H9 (cell line): Measurements from ENCODE around the gene DMXL2. TPM values are rescaled to one million over a fixed set of nuclear protein-coding genes. Genes with fewer than 3 reads are reported as not detected.
A peak's percentile ranks its signal among the peaks of the same experiment; 100 is the strongest.

Experiments used
- DNase-seq: peaks from one replicate; pipeline ENCODE4 v3.0.0-alpha.2; 2017
- H2AFZ ChIP-seq: one replicate; pipeline ENCODE4 v1.6.1; 2013; ENCODE audit warnings: mild to moderate bottlenecking, low read length, control low read depth, moderate library complexity
- H2AK5ac ChIP-seq: 2 replicates; pipeline ENCODE4 v1.6.1; 2013; ENCODE audit warnings: low read length, control low read depth, mixed read lengths; ENCODE audit not compliant: insufficient read length
- H2BK120ac ChIP-seq: one replicate; pipeline ENCODE4 v1.6.1; 2013; ENCODE audit warnings: low read depth, mild to moderate bottlenecking, low read length, control low read depth, inconsistent platforms; ENCODE audit not compliant: poor library complexity, severe bottlenecking
- H2BK12ac ChIP-seq: 2 replicates; pipeline ENCODE4 v1.6.1; 2013; ENCODE audit warnings: low read length, control low read depth, mixed read lengths, low read depth; ENCODE audit not compliant: insufficient read length
- H2BK15ac ChIP-seq: 2 replicates; pipeline ENCODE4 v1.6.1; 2013; ENCODE audit warnings: low read depth, low read length, control low read depth
- H2BK20ac ChIP-seq: one replicate; pipeline ENCODE4 v1.6.1; 2013; ENCODE audit warnings: low read depth, mild to moderate bottlenecking, low read length, control low read depth, inconsistent platforms; ENCODE audit not compliant: poor library complexity, severe bottlenecking
- H2BK5ac ChIP-seq: 2 replicates; pipeline ENCODE4 v1.6.1; 2013; ENCODE audit warnings: low read length, control low read depth, mixed read lengths; ENCODE audit not compliant: insufficient read length
- H3K14ac ChIP-seq: 2 replicates; pipeline ENCODE4 v1.6.1; 2013; ENCODE audit warnings: low read length, control low read depth; ENCODE audit not compliant: insufficient read depth
- H3K18ac ChIP-seq: 2 replicates; pipeline ENCODE4 v1.6.1; 2013; ENCODE audit warnings: low read depth, mild to moderate bottlenecking, mixed read lengths, low read length, control low read depth; ENCODE audit not compliant: insufficient read length
- H3K23ac ChIP-seq: 2 replicates; pipeline ENCODE4 v1.6.1; 2013; ENCODE audit warnings: low read length, control low read depth, mixed read lengths, low read depth; ENCODE audit not compliant: insufficient read length
- H3K23me2 ChIP-seq: 2 replicates; pipeline ENCODE4 v1.6.1; 2013; ENCODE audit warnings: low read depth, mild to moderate bottlenecking, mixed read lengths, low read length, control low read depth; ENCODE audit not compliant: insufficient read length, poor library complexity, severe bottlenecking
- H3K27ac ChIP-seq: 2 replicates; pipeline ENCODE4 v1.5.1; 2013; ENCODE audit warnings: low read length, control low read depth, mixed read lengths, low read depth; ENCODE audit not compliant: insufficient read length
- H3K27me3 ChIP-seq: 2 replicates; pipeline ENCODE4 v1.6.1; 2013; ENCODE audit warnings: low read length, control low read depth, inconsistent platforms; ENCODE audit not compliant: insufficient read depth
- H3K4ac ChIP-seq: 2 replicates; pipeline ENCODE4 v1.6.1; 2013; ENCODE audit warnings: low read depth, mild to moderate bottlenecking, control low read depth, inconsistent platforms, low read length, moderate library complexity
- H3K4me1 ChIP-seq: 2 replicates; pipeline ENCODE4 v1.6.1; 2013; ENCODE audit warnings: low read length, control low read depth, inconsistent platforms; ENCODE audit not compliant: insufficient read depth
- H3K4me2 ChIP-seq: 2 replicates; pipeline ENCODE4 v1.6.1; 2013; ENCODE audit warnings: low read length, control low read depth, mixed read lengths; ENCODE audit not compliant: insufficient read length, insufficient read depth
- H3K56ac ChIP-seq: 2 replicates; pipeline ENCODE4 v1.6.1; 2013; ENCODE audit warnings: low read depth, mild to moderate bottlenecking, mixed read lengths, low read length, control low read depth; ENCODE audit not compliant: insufficient read length
- H3K79me1 ChIP-seq: 2 replicates; pipeline ENCODE4 v1.6.1; 2013; ENCODE audit warnings: low read depth, mild to moderate bottlenecking, moderate library complexity, low read length, control low read depth, inconsistent platforms; ENCODE audit not compliant: insufficient read depth, poor library complexity, severe bottlenecking
- H3K79me2 ChIP-seq: 2 replicates; pipeline ENCODE4 v1.6.1; 2013; ENCODE audit warnings: low read length, control low read depth, inconsistent platforms; ENCODE audit not compliant: insufficient read depth
- H3K9ac ChIP-seq: 2 replicates; pipeline ENCODE4 v1.6.1; 2013; ENCODE audit warnings: low read length, control low read depth, mixed read lengths; ENCODE audit not compliant: insufficient read length; ENCODE audit errors: extremely low read depth
- H3K9me3 ChIP-seq: one replicate; pipeline ENCODE4 v1.6.1; 2013; ENCODE audit warnings: low read depth, low read length, inconsistent platforms; ENCODE audit not compliant: control insufficient read depth
- H3T11ph ChIP-seq: one replicate; pipeline ENCODE4 v1.6.1; 2013; ENCODE audit warnings: mild to moderate bottlenecking, low read length, control low read depth, inconsistent platforms
- H4K20me1 ChIP-seq: one replicate; pipeline ENCODE4 v1.6.1; 2013; ENCODE audit not compliant: control insufficient read depth, insufficient read length, insufficient read depth
- H4K5ac ChIP-seq: 2 replicates; pipeline ENCODE4 v1.6.1; 2013; ENCODE audit warnings: low read depth, mild to moderate bottlenecking, mixed read lengths, low read length, control low read depth; ENCODE audit not compliant: insufficient read length
- H4K8ac ChIP-seq: replicated peaks from 2 replicates; pipeline ENCODE4 v1.6.1; 2013; ENCODE audit warnings: low read length, control low read depth, mixed read lengths, low read depth; ENCODE audit not compliant: insufficient read length
- H4K91ac ChIP-seq: 2 replicates; pipeline ENCODE4 v1.6.1; 2013; ENCODE audit warnings: low read depth, mild to moderate bottlenecking, moderate library complexity, mixed read lengths, low read length, control low read depth; ENCODE audit not compliant: insufficient read length
- H3K27ac Mint-ChIP-seq, 3 experiments: 2 replicates in 2 of 3; 3 replicates in 1 of 3; pipeline ENCODE4 v1.8.0; 2020 to 2021; ENCODE audit warnings: mixed read lengths in 3 of 3, mild to moderate bottlenecking in 1 of 3, moderate library complexity in 1 of 3
- H3K27me3 Mint-ChIP-seq: 2 replicates; pipeline ENCODE4 v1.8.0; 2021; ENCODE audit warnings: low read depth, mild to moderate bottlenecking, moderate library complexity, mixed read lengths
- H3K36me3 Mint-ChIP-seq, 3 experiments: 2 replicates in 2 of 3; 3 replicates in 1 of 3; pipeline ENCODE4 v1.8.0; 2020 to 2021; ENCODE audit warnings: low read depth in 3 of 3, mixed read lengths in 3 of 3; ENCODE audit not compliant: insufficient read depth in 1 of 3
- H3K4me1 Mint-ChIP-seq, 2 experiments: 2 replicates each; pipeline ENCODE4 v1.8.0; 2020; ENCODE audit warnings: mixed read lengths in 2 of 2
- H3K4me3 Mint-ChIP-seq, 2 experiments: 2 replicates in 1 of 2; 3 replicates in 1 of 2; pipeline ENCODE4 v1.8.0; 2020 to 2021; ENCODE audit warnings: mild to moderate bottlenecking in 2 of 2, mixed read lengths in 2 of 2, moderate library complexity in 1 of 2
- H3K9me3 Mint-ChIP-seq, 2 experiments: 2 replicates in 1 of 2; 3 replicates in 1 of 2; pipeline ENCODE4 v1.8.0; 2020; ENCODE audit warnings: mild to moderate bottlenecking in 2 of 2, mixed read lengths in 2 of 2, moderate library complexity in 1 of 2
- WGBS: extraction: QIAGEN DNeasy Blood & Tissue Kit; methylation state at CpG from one replicate; pipeline ENCODE4 v1.1.7; 2013; ENCODE audit warnings: missing lambda C conversion rate, low lambda C conversion rate, mixed read lengths; ENCODE audit not compliant: insufficient read length; ENCODE audit errors: extremely low coverage; 5-methylcytosine and 5-hydroxymethylcytosine counted together
- total RNA-seq: library from RNA; stranded (reverse); gene quantifications from 2 replicates; pipeline ENCODE4 v1.2.1, GENCODE V29; 2021
- TF ChIP-seq, protein P1 (sequence below): fragments of 200-600 bp; sonication (generic); conservative IDR thresholded peaks from 3 replicates; pipeline ENCODE4 v1.8.0; 2021; ENCODE audit warnings: antibody characterized with exemption, mild to moderate bottlenecking

Gene DMXL2
- total RNA-seq, 1 experiment from 2014 or later = 13.9 TPM

GRCh38 chr15:51600114-51600513 lies 22.5 kb downstream of the DMXL2 start:
- H3K79me2 ChIP-seq = peaks cover 3% of the 10 kb centered on the region; the same call in 1 of the 2 replicates

More at GRCh38 chr15:51600114-51600513, 22.5 kb downstream of the DMXL2 start:
- Histone ChIP-seq H4K20me1 (no peaks in the 10 kb centered on the region), H3K27ac (no peak overlapping the region), H3K23ac (no peak overlapping the region), H3K27me3 (no peaks in the 10 kb centered on the region), H3K4me1 (no peaks in the 10 kb centered on the region), H2AK5ac (no peak overlapping the region), H3K14ac (no peak overlapping the region), H3K9ac (no peak overlapping the region), H3K4ac (no peak overlapping the region), H3K9me3 (no peaks in the 10 kb centered on the region), H2BK12ac (no peak overlapping the region), H2BK5ac (no peak overlapping the region), H2BK15ac (no peak overlapping the region), H3T11ph (no peak overlapping the region), H2BK20ac (no peak overlapping the region), H3K4me2 (no peak overlapping the region), H3K56ac (no peak overlapping the region), H4K91ac (no peak overlapping the region), H3K23me2 (no peaks in the 10 kb centered on the region), H2AFZ (no peak overlapping the region), H3K18ac (no peak overlapping the region), H4K5ac (no peak overlapping the region), H4K8ac (no peak overlapping the region), H3K79me1 (no peaks in the 10 kb centered on the region), H2BK120ac (no peak overlapping the region)
- DNase-seq = no peak
- H3K4me1 Mint-ChIP-seq = peaks cover 0 to 4% of the 10 kb centered on the region in 2 experiments; a peak in 3 of 4 replicates
- peaks cover 2 to 4% of the 10 kb centered on the region in 2 experiments; a peak in 2 of 5 replicates for H3K9me3 Mint-ChIP-seq
- H3K27ac Mint-ChIP-seq = 0 out of 7 replicates have a peak overlapping the region, but pooled peaks of 1 of the 3 experiments have one; percentile 41
- WGBS = no CpG with 5 or more reads among the region's 1 CpG
- no peaks in the 10 kb centered on the region; a peak in 1 of 7 replicates for H3K36me3 Mint-ChIP-seq
- no peak overlapping the region for H3K4me3 Mint-ChIP-seq
- TF ChIP-seq, protein P1, sequence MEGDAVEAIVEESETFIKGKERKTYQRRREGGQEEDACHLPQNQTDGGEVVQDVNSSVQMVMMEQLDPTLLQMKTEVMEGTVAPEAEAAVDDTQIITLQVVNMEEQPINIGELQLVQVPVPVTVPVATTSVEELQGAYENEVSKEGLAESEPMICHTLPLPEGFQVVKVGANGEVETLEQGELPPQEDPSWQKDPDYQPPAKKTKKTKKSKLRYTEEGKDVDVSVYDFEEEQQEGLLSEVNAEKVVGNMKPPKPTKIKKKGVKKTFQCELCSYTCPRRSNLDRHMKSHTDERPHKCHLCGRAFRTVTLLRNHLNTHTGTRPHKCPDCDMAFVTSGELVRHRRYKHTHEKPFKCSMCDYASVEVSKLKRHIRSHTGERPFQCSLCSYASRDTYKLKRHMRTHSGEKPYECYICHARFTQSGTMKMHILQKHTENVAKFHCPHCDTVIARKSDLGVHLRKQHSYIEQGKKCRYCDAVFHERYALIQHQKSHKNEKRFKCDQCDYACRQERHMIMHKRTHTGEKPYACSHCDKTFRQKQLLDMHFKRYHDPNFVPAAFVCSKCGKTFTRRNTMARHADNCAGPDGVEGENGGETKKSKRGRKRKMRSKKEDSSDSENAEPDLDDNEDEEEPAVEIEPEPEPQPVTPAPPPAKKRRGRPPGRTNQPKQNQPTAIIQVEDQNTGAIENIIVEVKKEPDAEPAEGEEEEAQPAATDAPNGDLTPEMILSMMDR = no peak
- no peaks in the 10 kb centered on the region for H3K27me3 Mint-ChIP-seq
